Spleen (tissue), 11 donors: Measurements from ENCODE around the gene SYNGAP1. TPM values are rescaled to one million over a fixed set of nuclear protein-coding genes. Genes with fewer than 3 reads are reported as not detected.

Experiments
- DNase-seq: peaks from one replicate; pipeline ENCODE4 v3.0.0-alpha.2; 2020
- H3K27ac ChIP-seq, 8 donors: fragments of 200-600 bp; sonication (generic) in 7 of 8; 1 replicate in 4 of 8; 2 replicates in 4 of 8; pipeline versions ENCODE4 v1.5.0 to v1.8.0; 2016 to 2021; ENCODE audit warnings: inconsistent platforms in 4 of 8, mild to moderate bottlenecking in 4 of 8, moderate library complexity in 1 of 8
- H3K27me3 ChIP-seq, 7 donors: fragments of 200-600 bp; sonication (generic) in 6 of 7; replicated peaks in 1 of 7; 1 replicate in 4 of 7; 2 replicates in 3 of 7; pipeline versions ENCODE4 v1.5.0 to v1.8.0; 2016 to 2021; ENCODE audit warnings: inconsistent platforms in 3 of 7, mild to moderate bottlenecking in 1 of 7
- H3K36me3 ChIP-seq, 6 donors: fragments of 200-600 bp; sonication (generic) in 5 of 6; 1 replicate in 4 of 6; 2 replicates in 2 of 6; pipeline versions ENCODE4 v1.5.0 to v1.8.0; 2016 to 2021; ENCODE audit warnings: inconsistent platforms in 2 of 6
- H3K4me1 ChIP-seq, 6 donors: fragments of 200-600 bp; sonication (generic) in 5 of 6; 1 replicate in 3 of 6; 2 replicates in 3 of 6; pipeline versions ENCODE4 v1.5.0 to v1.8.0; 2016 to 2021; ENCODE audit warnings: inconsistent platforms in 3 of 6
- H3K4me3 ChIP-seq, 8 donors: fragments of 200-600 bp; sonication (generic) in 7 of 8; 1 replicate in 4 of 8; 2 replicates in 4 of 8; pipeline versions ENCODE4 v1.5.0 to v1.8.0; 2016 to 2021; ENCODE audit warnings: inconsistent platforms in 4 of 8, mild to moderate bottlenecking in 4 of 8, moderate library complexity in 2 of 8
- H3K9me3 ChIP-seq, 8 donors: fragments of 200-600 bp; sonication (generic) in 7 of 8; 1 replicate in 4 of 8; 2 replicates in 4 of 8; pipeline versions ENCODE4 v1.5.0 to v1.8.0; 2016 to 2021; ENCODE audit warnings: inconsistent platforms in 4 of 8
- CTCF ChIP-seq, 11 experiments: fragments of 200-600 bp in 7 of 11; fragments of 450-650 bp in 4 of 11; sonication (generic) in 4 of 11; IDR thresholded peaks in 8 of 11; conservative IDR thresholded peaks in 3 of 11; 1 replicate in 7 of 11; 2 replicates in 4 of 11; pipeline versions ENCODE4 v1.4.0 to v1.8.0; 2016 to 2021; ENCODE audit warnings: antibody characterized with exemption in 11 of 11, inconsistent platforms in 4 of 11, mild to moderate bottlenecking in 1 of 11
- POLR2A ChIP-seq, 3 donors: fragments of 450-650 bp; IDR thresholded peaks; one replicate each; pipeline ENCODE4 v1.5.1; 2017; ENCODE audit warnings: antibody characterized with exemption in 3 of 3, mild to moderate bottlenecking in 1 of 3
- POLR2AphosphoS5 ChIP-seq, 3 donors: sonication (generic); formaldehyde crosslinking; IDR thresholded peaks; one replicate each; pipeline ENCODE4 v1.5.1; 2017; ENCODE audit warnings: antibody characterized with exemption in 3 of 3
- WGBS, 5 donors: extraction: QIAGEN DNeasy Blood & Tissue Kit in 3 of 5; methylation state at CpG; one replicate each; pipeline versions ENCODE4 v1.1.5 to v1.1.7; 2013 to 2018; 5-methylcytosine and 5-hydroxymethylcytosine counted together
- intact Hi-C: fragments of 100-400 bp; cut with DNase I; formaldehyde crosslinking; loops from one replicate; pipeline ENCODE4 v1.15.0; 2023; ENCODE audit warnings: low total_unique reads
- polyA plus RNA-seq, 3 donors: library from polyadenylated mRNA; stranded (reverse); fragments of 200-250 nt; gene quantifications; one replicate each; pipeline ENCODE4 v1.2.1, GENCODE V29; 2013
- total RNA-seq, 7 donors: library from RNA; depleted of rRNA in 3 of 7; stranded (reverse); fragments of >200 nt in 3 of 7; fragmentation: NEBNext Ultra II Directional in 4 of 7; extraction: Animal tissue kit (Norgen Biotek cat#: 25700) in 4 of 7; gene quantifications; one replicate each; pipeline versions ENCODE4 v1.1.0 to v1.2.1, GENCODE V29; 2016 to 2021
- donor health status: healthy with polysubstance abuse.
- donor health status: DM: no; HTN: no; CAD: no; lungs with moderate emphysema.
- donor health status: DM: no; HTN: no; CAD: no.
- donor health status: Bipolar disorder and iron deficiency.
- donor health status: healthy.
- donor health status: DM: no; HTN: no; CAD: no.
- donor health status: DM: yes; HTN: yes; CAD: no.

The SYNGAP1 gene
- total and polyA plus RNA-seq, 10 donors, result 3.6 to 30.8 (median 23.9) TPM

DNA sequence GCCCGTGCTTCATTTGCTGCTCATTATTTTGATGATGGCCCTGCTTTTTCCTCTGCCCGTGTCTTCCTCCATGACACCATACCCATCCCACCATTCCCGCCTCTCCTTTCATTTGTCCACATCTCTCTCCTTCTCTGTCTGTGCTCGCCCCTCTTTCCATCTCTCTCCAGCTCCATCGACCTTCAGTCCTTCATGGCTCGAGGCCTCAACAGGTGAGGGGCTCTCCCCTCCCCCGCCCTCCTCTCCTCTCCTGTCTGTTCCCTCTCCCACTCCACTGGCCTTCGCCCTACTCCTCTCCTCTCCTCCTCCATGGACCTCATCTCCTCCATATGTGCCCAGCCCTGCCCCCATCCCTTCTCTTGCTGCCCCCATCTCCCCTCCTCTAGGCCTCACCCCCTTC is 22.4 kb downstream of the SYNGAP1 start:
- DNase-seq, result no peak
- Histone ChIP-seq H3K9me3 (no peaks in the 10 kb centered on the region), H3K4me3 (no peak overlapping the region), H3K4me1 (peaks cover 0 to 30% (median 0%) of the 10 kb centered on the region in 6 donors), H3K27me3 (no peaks in the 10 kb centered on the region), H3K36me3 (peaks cover 0 to 90% (median 36%) of the 10 kb centered on the region in 6 donors), H3K27ac (no peak overlapping the region)
- WGBS, 5 donors, result 87 to 91% (median 91%) methylated on average over 8 of the region's 8 CpGs
- TF ChIP-seq CTCF (IDR thresholded peaks at IDR 0.05 in 8 of 11, conservative IDR thresholded peaks at IDR 0.05 in 3 of 11), result no peak
- TF ChIP-seq POLR2A (IDR thresholded peaks at IDR 0.05), result no peak
- TF ChIP-seq POLR2AphosphoS5 (IDR thresholded peaks at IDR 0.05), result no peak
- intact Hi-C loops, result no loop called here

GRCh38 chr6:33443025-33443424 is 23.2 kb downstream of the SYNGAP1 start:
- intact Hi-C loops, result no loop called here
- no peak for DNase-seq
- TF ChIP-seq POLR2A (IDR thresholded peaks at IDR 0.05), result no peak
- no peak for TF ChIP-seq CTCF (IDR thresholded peaks at IDR 0.05 in 8 of 11, conservative IDR thresholded peaks at IDR 0.05 in 3 of 11)
- peak in 2 of 3 donors; percentile 15 to 46 for TF ChIP-seq POLR2AphosphoS5 (IDR thresholded peaks at IDR 0.05)
- no peak overlapping the region for H3K27ac ChIP-seq
- H3K36me3 ChIP-seq, result peaks cover 0 to 90% (median 33%) of the 10 kb centered on the region in 6 donors
- H3K27me3 ChIP-seq, result no peaks in the 10 kb centered on the region
- H3K4me3 ChIP-seq, result no peak overlapping the region
- 91 to 100% (median 94%) methylated on average over 9 to 17 of the region's 17 CpGs for WGBS, 5 donors
- no peaks in the 10 kb centered on the region for H3K9me3 ChIP-seq
- H3K4me1 ChIP-seq, result peaks cover 0 to 36% (median 4%) of the 10 kb centered on the region in 6 donors

DNA sequence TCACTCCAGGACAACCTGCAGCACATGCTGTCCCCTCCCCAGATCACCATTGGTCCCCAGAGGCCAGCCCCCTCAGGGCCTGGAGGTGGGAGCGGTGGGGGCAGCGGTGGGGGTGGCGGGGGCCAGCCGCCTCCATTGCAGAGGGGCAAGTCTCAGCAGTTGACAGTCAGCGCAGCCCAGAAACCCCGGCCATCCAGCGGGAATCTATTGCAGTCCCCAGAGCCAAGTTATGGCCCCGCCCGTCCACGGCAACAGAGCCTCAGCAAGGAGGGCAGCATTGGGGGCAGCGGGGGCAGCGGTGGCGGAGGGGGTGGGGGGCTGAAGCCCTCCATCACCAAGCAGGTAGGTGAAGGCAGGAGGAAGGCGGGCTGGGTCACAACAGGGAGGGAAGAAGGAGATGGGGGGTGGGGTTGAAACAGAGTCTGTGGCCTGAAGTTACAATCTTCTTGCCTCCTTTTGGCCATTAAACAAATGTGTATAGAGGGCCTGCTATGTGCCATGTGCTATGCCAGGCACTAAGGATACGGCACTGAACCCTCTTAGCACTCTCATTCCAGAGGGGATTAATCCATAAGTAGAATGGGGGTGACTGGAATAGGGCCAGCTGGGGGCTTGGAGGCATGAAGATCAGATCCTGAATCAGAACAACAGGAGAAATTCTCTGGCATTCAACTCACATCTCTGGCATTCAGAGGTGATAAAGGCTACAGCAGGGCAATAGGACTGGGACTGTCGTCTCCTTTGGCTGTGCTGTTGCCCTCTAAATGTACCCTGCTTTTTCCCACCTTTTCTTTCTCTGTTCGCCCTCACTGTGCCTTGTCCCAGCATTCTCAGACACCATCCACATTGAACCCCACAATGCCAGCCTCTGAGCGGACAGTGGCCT is 24.0 kb downstream of the SYNGAP1 start:
- Histone ChIP-seq H3K4me1 (peaks cover 0 to 45% (median 7%) of the 10 kb centered on the region in 6 donors), H3K27me3 (no peaks in the 10 kb centered on the region), H3K9me3 (no peaks in the 10 kb centered on the region), H3K4me3 (no peak overlapping the region), H3K27ac (peak overlapping the region in 3 of 8 donors; percentile 63 to 77 (median 64)), H3K36me3 (peaks cover 0 to 90% (median 32%) of the 10 kb centered on the region in 6 donors)
- intact Hi-C loops, result no loop called here
- no peak for DNase-seq
- WGBS, 5 donors, result 88 to 96% (median 95%) methylated on average over 15 to 18 of the region's 18 CpGs
- no peak for TF ChIP-seq POLR2A (IDR thresholded peaks at IDR 0.05)
- TF ChIP-seq POLR2AphosphoS5 (IDR thresholded peaks at IDR 0.05), result no peak
- TF ChIP-seq CTCF (IDR thresholded peaks at IDR 0.05 in 8 of 11, conservative IDR thresholded peaks at IDR 0.05 in 3 of 11), result no peak

DNA sequence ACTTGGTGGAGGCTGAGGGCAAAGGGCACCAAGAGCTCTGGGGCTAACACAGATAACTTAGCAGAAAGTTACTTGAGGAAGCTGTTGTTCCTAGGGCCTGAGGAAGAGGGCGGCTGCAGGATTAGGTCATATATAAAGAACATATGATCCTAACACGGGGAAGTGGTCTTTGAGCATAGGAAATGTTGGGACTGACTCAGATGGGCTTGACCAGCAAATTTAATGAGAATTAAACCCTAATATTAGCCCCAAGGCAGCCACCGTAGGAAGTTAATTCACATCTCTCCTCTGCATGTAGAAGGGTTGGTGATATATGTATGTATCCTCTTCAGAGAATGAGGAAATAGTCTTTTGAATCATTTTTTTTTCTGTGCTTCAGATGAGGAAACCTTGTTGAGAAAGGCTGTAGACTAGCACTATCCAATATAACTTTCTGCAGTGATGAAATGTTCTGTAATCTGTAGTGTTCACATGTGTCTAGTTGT is 25.3 kb downstream of the SYNGAP1 start:
- no peaks in the 10 kb centered on the region for H3K9me3 ChIP-seq
- H3K36me3 ChIP-seq, result peaks cover 0 to 85% (median 31%) of the 10 kb centered on the region in 6 donors
- H3K4me3 ChIP-seq, result no peak overlapping the region
- WGBS, 5 donors, result 40 to 79% (median 62%) methylated on average over 3 of the region's 3 CpGs
- intact Hi-C loops, result no loop called here
- DNase-seq, result no peak
- peaks cover 0 to 58% (median 12%) of the 10 kb centered on the region in 6 donors for H3K4me1 ChIP-seq
- TF ChIP-seq CTCF (IDR thresholded peaks at IDR 0.05 in 8 of 11, conservative IDR thresholded peaks at IDR 0.05 in 3 of 11) (no peak), POLR2A (IDR thresholded peaks at IDR 0.05) (no peak), POLR2AphosphoS5 (IDR thresholded peaks at IDR 0.05) (no peak)
- H3K27ac ChIP-seq, result peak overlapping the region in 6 of 8 donors; percentile 15 to 77 (median 46)
- H3K27me3 ChIP-seq, result no peaks in the 10 kb centered on the region
